Gastrocnemius medialis (tissue), 4 donors: Measurements from ENCODE around the gene PDZD4.

Experiments used
- POLR2A ChIP-seq, 2 donors: fragments of 450-650 bp; IDR thresholded peaks; one replicate each; pipeline ENCODE4 v1.6.1; 2017; ENCODE audit warnings: antibody characterized with exemption in 2 of 2, mild to moderate bottlenecking in 2 of 2, moderate library complexity in 2 of 2
- TF ChIP-seq, protein P1 (sequence below), 5 experiments: fragments of 450-650 bp in 3 of 5; fragments of 200-600 bp in 2 of 5; sonication (generic) in 2 of 5; IDR thresholded peaks in 4 of 5; conservative IDR thresholded peaks in 1 of 5; 1 replicate in 4 of 5; 2 replicates in 1 of 5; pipeline ENCODE4 v1.5.1; 2016 to 2019; ENCODE audit warnings: antibody characterized with exemption in 5 of 5, mild to moderate bottlenecking in 3 of 5, moderate library complexity in 3 of 5

DNA sequence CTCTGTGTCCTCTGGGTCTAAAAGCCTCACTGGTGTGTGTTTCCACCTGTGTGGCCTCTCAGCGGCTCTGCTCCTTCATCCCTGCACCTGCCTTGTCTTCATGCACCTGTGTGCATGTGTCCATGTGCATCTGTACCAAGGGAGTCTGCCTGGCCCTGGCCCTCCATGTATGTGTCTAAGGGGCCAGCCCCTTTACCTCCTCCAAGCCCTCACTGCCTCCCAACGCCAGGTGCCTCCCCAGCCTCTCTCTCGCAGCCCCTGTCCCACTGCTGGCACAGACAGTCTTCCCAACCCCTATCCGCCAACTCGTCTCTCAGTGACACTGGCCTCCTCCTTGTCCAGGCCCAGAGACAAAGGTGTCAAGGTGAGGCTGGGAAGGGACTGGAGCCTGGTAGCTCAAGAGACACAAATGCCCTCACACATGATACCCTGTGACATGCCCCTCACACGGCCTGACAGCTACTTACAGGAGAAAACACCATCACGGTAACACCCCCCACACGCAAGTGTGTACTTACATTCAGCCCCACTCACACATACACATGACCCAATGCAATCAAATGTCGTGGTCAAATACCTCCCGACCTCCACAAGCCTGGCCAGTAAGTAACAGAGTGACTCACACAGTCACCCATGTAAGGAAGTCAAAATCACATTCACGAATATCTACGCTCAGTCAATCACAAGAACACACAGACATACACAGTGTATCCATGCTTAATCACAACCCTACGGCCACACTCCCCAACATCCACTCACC lies 44.2 kb upstream of the PDZD4 start:
- TF ChIP-seq, protein P1, sequence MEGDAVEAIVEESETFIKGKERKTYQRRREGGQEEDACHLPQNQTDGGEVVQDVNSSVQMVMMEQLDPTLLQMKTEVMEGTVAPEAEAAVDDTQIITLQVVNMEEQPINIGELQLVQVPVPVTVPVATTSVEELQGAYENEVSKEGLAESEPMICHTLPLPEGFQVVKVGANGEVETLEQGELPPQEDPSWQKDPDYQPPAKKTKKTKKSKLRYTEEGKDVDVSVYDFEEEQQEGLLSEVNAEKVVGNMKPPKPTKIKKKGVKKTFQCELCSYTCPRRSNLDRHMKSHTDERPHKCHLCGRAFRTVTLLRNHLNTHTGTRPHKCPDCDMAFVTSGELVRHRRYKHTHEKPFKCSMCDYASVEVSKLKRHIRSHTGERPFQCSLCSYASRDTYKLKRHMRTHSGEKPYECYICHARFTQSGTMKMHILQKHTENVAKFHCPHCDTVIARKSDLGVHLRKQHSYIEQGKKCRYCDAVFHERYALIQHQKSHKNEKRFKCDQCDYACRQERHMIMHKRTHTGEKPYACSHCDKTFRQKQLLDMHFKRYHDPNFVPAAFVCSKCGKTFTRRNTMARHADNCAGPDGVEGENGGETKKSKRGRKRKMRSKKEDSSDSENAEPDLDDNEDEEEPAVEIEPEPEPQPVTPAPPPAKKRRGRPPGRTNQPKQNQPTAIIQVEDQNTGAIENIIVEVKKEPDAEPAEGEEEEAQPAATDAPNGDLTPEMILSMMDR (IDR thresholded peaks at IDR 0.05 in 4 of 5, conservative IDR thresholded peaks at IDR 0.05 in 1 of 5) = no peak
- TF ChIP-seq POLR2A (IDR thresholded peaks at IDR 0.05) = no peak
